Activated gamma-delta T cell treated with anti-CD3 and anti-CD28 coated beads, Interleukin-2, amount 50 U/mL, for 16 hours (primary cell): Measurements from ENCODE around the gene HBEGF.
A peak's percentile ranks its signal among the peaks of the same experiment; 100 is the strongest.
"Not testable (repeated sequence)": the region's sequence is repeated elsewhere in the genome, so short reads cannot be mapped to it uniquely, and the experiment has no call there.

Source experiments
- DNase-seq: peaks from one replicate; pipeline ENCODE4 v3.0.0-alpha.2; 2020; ENCODE audit warnings: low read depth

The HBEGF gene

DNA sequence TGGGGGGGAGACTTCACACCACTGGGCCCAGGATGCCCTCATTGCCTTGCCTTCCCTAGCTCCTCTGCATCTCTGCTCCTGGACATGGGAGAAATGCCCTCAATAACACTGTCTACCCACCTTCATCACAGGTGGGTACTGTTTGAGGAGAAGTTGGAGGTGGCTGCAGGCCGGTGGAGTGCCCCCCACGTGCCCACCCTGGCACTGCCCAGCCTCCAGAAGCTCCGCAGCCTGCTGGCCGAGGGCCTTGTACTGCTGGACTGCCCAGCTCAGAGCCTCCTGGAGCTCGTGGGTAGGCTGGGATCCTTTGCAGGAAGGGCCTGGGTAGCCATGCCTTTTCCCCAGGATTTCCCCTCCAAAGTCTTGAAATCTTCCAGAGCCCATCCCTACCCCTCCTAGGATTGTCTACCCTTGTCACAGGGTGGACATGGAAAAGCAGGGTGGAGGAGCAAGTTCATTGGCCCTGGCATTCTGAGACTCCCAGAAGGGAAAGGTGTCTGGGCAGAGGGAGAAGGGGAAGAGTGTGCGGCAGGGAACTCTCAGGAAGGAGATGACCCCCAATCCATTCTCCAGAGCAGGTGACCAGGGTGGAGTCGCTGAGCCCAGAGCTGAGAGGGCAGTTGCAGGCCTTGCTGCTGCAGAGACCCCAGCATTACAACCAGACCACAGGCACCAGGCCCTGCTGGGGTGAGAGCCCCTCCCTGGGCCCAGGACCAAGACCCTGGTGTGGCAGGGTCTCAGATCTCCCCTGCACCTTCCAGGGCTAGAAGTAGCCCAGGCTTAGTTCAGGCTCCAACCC is 14.5 kb upstream of the HBEGF start:
- no peak for DNase-seq

DNA sequence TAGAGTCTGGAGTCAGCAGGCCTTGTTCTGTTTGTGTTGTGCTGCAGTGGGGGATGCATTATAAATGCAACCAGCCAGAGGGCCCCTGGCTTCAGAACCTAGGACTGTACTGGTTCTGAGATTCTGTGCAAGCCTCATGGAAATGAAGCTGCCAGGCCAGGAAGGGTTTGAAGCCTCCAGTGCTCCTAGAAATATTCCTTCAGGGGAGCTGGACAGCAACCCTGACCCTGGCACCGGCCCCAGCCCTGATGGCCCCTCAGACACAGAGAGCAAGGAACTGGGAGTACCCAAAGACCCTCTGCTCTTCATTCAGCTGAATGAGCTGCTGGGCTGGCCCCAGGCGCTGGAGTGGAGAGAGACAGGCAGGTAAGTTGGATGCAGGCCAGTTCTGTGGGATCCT is 13.7 kb upstream of the HBEGF start, which contains the start of gene SLC4A9:
SLC4A9 (plus strand) TSS at position 94 of the 400 bp plus-strand sequence; CDS start at position 137, 43 bp downstream.
- DNase-seq: no peak

DNA sequence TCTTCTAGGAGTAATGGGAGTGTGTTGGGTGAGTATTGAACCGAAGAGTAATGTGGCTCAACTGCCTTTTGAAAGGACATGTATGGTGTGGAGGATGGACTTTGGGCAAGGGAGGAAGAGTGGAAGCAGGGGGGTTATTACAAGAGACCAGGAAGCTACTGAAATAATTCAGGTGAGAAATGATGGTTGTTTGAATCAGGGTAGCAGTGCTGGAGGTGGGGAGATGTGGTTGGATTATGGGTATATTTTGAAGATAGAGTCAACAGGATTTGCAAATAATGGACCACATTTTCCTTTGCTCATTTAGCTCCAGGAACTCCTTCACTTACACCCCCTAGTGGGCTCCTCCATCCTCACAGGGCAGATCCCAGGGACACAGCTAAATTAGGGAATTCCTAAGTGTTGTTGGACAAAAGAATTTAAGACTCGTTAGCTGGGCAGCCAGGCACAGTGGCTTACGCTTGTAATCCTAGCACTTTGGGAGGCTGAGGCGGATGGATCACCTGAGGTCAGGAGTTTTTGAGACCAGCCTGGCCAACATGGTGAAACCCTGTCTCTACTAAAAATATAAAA is 12.4 kb upstream of the HBEGF start:
- DNase-seq: no peak

DNA sequence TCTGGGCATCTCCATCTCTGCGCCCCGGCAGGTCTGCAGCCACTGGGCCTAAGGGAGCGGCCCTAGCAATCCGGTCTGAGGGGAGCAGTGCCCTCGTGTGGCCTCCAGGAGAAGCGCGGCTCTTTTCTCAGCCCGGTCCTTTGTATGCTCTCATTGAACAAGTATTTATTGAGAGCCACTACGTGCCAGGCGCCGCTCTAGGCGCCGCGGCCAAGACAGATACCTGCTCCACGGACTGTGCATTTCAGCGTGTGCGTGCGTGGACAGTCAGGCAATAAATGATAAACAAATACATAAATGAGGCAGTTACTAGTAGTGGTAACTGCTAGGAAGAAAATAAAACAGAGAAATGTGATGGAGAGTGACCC is 11.3 kb upstream of the HBEGF start:
- peak; percentile 52 for DNase-seq

DNA sequence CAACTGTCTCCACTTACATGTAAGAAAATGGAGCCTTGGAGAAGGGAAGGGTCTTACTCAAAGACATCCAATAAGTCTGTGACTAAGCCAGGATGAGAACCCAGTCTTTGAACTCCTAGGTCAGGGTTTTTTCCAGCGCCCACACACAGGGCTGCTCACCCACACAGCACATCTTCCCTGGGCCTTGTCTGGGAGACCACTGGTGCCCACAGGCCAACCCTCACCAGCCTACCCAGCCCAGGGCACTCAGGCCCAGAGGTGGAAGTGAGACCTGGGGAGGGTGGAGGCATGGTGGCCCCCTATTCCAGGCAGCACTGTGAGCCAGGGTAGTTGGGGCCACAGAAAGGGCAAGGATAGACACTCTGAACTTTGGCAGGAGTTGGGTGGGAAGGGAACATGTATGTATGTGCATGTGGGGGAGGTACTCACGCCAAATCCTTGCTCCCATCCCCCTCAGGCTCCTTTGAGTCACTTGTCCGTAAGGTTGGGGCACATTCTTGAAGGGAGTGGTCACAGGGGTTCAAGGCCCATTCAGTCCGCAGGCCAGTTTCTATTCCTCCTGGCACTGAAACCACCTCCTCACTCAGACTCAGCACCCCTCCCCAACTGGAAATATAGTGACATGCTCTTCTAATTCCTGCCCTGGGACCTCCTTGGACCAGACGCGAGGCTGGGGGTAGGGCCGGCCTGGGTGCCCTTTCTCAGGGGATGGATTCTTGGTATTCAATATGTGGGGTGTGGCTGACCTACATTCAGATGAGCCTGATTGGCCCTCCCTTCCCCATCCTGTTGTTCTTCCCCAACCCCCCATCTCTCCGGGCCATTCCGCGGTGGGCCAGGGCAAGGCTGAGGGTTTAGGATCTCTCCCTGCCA is 10.7 kb upstream of the HBEGF start:
- no peak for DNase-seq

DNA sequence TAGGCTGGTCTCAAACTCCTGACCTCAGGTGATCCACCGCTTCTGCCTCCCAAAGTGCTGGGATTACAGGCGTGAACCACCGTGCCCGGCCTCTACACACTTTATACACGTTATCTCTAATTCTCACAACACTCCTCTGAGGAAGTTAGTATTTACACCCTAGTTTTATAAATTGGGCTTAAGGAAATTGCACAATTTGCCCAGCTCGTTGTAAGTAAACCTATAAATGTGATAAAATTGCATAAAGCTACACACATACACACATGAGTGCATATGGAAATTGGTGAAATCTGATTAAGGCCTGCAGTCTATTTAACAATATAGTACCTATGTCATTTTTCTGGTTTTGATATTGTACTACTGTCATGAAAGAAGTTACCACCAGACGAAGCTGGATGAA is 9.1 kb upstream of the HBEGF start:
- DNase-seq: no peak

DNA sequence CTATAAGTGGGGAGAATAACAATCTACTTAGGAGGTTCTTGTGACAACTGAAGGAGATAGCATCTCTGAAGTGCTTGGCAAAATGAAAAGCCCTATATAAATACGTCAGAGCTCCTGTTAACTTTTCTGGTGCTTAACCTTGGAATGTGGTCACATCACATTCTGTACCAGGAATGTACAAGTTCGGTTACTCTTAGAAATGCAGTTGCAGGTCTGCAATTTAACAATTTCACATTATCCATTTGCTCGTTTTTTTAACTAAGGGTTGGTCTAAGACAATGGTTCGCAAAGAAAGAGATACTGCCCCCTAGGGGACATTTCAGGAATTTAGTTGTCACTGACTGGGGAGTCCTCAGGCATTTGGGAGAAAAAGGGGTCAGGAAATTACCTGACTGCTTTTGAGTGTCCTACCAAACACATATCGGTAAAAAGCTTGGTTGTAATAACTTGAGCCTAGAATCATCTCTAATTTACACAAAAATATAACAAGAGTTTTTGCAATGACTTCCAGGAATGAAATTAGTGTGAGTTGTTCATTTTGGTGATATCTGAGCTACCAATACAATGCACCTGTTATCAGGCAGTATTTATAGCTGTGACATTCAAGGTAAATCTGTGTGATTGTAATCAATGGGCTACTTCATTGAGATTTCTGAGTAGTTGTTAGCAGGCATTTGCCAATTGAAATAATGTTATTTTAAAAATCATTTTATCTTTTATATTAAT is 5.4 kb upstream of the HBEGF start:
- DNase-seq: peak; percentile 54

DNA sequence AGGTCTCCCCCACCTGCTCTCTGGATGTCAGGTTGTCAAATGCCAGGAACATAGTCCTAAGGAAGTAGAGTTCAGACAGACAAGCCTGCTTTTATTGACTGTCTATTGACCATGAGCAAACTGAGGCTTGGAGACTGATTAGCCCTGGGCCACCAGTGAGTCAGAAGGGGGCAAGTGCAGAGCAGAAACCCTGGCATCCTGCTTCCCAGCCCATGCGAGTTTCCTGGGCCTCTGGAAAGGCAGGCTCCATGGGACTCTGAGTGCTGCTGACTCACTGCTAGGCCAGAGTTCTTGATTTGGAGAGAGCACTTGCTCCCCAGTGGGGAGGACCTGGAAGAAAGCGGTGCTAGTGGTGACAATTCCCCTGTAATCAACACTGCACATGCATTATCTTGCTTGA is 2.8 kb upstream of the HBEGF start:
- no peak for DNase-seq

DNA sequence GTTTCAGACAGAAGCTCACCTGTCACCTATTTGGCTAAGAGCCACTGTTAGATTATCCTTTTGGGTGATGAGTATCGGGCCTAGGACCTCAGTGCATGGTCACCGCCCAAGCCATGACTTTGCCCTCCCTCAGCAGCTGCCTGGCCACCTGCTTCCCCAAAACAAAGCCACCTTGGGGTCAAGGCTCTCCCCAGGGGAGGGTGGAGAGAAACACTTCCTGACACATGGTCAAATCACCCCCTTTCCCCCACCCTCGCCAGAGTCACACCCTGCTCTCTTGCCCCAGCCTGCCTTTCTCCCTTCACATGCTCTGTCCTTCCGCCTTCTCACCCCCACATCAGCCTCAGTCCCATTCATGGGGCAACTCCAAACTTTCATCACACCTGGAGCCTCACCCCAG is 1.7 kb upstream of the HBEGF start:
- no peak for DNase-seq

DNA sequence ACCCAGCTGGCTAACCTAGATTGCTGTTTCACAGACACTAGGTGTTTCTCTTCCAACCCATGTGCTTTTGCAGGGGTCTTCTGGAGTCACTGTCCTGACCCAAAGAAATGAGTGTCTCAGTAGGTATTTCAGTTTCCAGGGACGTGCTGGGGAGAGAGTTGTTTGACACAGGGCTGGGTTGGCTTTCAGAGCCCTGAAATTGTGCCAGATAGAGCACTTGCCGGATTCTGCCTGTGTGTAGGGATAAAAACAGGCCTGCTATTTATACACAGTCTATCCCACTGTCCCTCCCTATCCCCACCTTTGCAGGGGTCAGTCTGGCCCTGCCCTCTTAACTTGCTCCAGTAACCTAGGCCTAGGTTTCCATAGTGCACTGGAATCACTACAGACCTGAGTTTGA is 957 bp upstream of the HBEGF start:
- no peak for DNase-seq

DNA sequence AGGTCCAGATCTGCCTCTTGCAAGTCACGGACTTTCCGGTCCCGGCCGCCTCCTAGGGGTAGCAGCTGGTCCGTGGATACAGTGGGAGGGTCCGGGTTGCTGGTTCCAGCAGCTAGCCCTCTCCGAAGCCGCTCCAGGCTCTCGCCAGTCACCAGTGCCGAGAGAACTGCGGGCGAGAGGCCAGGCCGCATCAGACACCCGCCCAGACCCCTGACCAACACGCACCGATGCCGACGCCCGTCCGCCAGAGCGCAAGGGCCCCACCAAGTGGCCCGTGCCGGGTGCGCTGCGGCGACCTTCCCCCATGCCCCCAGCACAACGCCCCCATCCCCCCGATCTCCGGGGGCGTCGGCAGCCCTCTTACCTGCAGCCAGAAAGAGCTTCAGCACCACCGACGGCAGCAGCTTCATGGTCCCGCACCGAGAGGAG is 470 bp downstream of the HBEGF start:
- DNase-seq: no peak

DNA sequence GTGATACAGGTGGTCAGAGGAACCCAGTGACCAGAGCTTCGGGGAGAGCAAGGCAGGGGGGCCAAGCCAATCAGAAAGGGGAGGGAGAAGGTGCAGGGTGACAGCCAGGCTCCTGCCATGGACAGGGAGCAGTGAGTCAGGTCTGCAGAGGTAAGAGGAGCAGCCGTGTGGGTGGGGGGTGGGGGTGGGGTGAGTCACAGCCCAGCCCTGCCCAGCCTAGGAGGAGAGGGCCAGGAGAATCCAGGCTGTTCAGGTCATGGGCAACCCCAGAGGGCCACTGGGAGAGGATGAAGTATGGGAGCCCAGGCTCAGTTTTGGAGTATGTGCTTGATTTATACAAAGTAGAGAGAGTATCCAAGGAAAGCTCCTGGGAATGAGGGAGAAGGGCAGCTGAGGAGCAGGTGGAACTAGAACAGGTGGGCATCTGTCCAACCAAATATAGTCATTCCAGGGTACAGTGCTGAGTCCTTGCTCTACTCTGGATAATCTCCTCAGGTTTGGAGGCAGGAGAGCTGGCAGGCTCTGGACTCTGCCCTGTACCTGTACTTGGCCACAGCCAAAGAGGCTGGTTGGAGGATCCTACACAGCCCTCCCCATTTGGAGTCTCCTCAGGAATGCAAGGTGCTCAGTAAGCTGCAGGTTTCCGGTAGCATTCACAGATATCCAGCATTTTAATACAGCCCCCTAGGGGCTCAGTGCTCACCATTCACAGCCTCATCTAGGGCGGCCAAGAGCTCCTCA is 1.6 kb downstream of the HBEGF start:
- DNase-seq: no peak

DNA sequence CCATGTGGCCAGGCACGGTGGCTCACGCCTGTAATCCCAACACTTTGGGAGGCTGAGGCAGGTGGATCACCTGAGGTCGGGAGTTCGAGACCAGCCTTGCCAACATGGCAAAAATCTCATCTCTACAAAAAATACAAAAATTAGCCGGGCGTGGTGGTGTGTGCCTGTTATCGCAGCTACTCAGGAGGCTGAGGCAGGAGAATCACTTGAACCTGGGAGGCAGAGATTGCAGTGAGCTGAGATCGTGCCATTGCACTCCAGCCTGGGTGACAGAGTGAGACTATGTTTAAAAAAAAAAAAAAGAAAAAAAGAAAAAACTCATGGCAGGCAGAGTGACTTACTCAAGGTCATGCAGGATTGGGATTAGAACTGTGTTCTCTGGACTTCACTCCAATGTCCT is 2.6 kb downstream of the HBEGF start:
- DNase-seq: not testable (repeated sequence)

DNA sequence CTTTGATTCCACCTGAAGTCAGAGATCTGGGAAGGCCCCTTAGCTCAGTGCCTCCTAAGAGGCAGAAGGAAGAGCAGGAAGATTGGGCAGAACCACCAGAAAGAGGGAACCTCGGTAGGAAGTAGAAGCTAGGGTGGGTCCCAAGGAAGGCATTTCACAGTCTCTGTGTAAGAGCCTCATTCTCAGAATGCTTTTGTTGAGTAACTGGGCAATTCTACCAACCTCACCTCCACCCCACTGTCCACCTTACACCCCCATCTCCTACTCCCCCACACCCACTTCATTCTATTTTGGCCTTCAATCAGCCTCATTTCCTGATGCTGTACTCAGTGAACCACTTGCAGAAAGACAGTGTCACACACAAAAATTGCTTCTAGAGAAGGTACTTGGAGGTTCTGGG is 3.5 kb downstream of the HBEGF start:
- no peak for DNase-seq

DNA sequence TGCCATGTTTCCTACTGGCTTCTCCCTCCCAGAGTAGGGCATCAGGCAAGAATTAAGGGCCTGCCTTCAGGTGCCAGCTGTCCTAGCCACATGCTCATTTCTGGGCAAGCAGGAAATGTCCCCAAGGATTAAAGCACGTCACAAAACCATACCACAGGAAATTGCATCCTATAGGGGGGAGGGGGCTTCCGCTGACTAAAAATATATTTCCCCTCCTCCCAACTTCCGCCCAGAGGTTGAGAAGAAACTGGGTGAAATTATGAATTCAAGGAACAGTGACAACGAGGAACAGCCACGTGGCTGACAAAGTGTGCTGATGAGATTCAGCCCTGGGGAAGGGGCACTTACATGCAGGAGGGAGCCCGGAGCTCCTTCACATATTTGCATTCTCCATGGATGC is 4.1 kb downstream of the HBEGF start:
- DNase-seq: no peak

DNA sequence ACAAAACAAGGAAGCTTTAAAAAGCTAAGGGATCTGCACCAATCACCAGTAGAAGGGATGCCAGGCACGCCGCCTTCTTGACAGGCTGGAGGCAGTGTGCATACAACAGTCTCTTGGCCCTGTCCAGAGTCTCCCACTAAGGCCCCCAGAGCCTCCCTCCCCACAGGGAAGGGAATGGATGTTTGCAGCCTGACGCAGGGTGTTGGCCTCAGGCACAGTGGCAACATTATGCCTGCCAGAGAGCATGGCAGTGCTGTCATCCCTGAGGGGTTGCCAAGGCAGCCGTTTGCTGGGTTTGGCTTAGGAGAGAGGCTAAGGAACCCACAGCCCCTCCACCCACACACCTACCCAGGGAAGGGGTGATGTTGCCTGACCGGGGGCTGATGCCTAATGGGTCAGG is 4.8 kb downstream of the HBEGF start:
- no peak for DNase-seq

DNA sequence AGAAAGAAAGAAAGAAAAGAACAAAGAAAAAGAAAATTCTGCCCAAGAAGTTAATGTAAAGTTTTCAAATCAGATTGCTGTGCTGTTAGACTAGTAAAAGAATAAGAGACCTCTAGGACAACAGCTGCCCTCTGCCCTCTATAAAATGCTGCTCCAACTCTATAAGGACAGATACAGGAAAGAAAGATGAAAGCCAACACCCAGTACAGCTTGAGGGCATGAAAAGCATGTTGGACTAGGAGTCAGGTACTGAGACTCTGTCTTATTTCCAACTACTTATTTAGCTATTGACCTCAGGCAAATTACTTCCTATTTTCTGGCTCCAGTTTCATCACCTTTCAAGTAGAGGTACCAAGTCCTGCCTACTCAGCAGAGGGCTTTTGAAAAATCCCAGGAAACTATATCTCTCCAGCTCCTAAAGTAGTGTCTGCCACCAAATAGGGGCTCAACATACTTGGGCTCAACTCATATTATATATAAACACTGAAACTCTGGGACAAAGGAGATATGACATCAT is 5.7 kb downstream of the HBEGF start:
- no peak for DNase-seq

DNA sequence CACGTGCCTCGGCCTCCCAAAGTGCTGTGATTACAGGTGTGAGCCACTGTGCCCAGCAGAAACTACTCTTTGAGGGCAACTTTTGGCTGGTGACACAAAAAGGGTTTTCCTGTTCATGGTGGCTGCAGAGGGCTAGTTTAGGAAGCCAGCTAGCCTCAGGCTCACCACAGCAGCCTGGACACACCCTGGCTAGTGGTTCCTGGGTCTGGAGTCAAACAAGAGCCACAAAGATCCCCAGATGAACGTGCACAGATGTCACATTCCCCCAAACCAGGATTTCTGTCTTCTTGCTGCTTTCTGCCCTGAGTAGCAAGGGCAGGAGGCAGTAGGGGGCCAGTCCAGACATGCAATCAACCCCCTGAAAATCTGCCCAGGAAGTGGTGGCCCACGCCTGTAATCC is 6.8 kb downstream of the HBEGF start:
- no peak for DNase-seq

DNA sequence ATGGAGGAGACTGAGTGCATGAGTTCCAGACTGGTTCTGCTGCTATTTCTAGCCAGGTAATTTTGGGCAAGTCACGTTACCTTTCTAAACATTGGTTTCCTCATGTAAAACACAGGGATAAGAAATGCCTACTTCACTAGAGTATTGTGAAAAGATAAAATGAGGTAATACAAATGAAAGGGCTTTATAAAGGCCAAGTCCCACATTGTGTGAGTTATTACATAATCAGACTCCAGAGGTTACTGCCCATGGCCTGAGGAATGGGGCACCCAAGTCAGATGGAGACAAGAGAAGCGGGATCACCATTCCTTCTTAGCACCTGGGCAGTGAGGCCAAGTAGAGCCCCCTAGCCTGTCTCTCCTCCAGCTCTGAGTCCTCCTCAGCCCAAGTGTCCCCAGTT is 7.5 kb downstream of the HBEGF start:
- no peak for DNase-seq

DNA sequence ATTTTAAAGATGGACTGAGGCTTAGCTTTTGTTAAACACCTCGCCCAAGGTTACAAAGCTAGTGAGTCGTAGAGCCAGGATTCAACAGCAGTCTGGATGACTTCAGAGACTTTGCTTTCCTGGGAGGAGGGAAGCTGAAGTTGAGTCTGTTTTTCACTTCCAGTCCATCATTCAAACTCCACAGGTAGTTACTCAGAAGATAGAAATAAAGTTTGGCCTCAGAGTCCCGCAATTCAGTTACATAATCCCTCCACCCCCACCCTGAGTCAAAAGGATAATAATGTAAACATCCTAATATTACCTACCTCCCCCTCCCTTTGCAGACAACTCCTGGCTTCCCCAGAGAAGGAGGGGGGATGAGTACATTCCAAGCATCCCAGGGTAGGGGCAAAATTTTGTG is 8.1 kb downstream of the HBEGF start:
- DNase-seq: no peak

DNA sequence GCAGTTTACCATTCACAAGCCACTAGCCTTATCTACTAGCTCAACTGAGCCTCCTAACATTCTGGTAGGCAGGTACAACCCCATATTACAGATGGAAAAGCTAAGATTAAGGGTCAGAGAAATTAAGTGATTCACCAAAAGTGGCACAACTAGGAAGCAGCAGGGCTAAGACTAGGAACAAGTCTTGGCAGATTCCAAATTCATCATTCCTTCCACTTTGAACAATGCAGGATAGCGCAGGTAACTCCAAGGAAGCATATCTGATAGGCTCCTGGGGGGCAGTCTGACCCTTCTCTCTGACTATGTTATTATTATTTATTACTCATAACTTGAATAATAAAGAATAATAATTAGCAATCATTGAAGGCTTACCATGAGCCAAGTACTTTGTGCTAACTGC is 8.5 kb downstream of the HBEGF start:
- DNase-seq: no peak
